Activated CD4-positive, CD25-positive, alpha-beta regulatory T cell treated with anti-CD3 and anti-CD28 coated beads, Interleukin-2, amount 50 U/mL, for 72 hours (primary cell): ENCODE measurements around the gene AKAP7.
"Not testable (repeated sequence)": the region's sequence is repeated elsewhere in the genome, so short reads cannot be mapped to it uniquely, and the experiment has no call there.

Source experiments
- DNase-seq: peaks from one replicate; pipeline ENCODE4 v3.0.0; 2021

Gene AKAP7

DNA sequence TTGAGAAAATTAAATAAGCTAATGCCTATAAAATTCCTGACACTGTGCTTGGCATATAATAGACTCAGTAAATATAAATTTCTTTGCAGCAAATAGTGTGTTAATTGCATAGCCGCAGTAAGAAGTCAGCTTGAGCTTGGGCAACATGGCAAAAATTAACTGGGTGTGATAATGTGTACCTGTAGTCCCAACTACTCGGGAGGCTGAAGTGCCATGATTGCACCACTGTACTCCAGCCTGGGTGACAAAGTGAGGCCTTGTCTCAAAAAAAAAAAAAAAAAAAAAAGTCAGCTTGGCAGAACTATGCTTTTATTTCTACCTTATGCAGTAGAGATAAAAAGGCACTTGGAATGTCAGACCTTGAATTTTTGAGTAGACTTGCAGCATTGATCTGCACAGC is 121.8 kb downstream of the AKAP7 start:
- DNase-seq: no peak

DNA sequence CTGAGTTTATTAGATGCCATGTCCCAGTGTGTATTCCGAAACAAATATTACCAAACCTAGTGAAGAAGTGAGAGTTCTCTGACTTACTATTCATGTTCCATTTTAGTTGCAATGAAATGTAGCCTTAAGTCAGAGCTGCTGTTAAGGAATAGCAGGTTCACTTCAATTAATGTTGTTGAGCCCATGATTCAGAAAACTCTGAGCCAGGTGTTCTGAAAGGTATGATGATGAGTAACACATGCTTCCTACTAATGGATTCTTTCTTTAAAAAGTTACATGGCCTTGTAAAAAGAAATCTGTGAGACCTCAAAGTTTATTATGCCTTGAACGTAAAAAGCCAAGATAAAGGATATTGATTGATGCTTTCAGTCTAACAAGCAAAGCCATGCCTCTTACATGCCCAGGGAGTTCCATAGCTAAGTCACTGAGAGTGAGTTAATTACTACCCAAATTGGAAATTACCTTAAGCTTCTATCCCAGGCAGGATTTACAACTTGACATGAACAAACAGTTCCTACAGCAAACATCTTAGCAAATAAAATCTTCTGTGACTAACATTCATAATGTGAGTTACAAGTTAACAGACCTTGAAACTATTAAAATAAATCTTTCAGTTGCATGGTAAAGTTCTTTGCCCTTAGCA is 122.9 kb downstream of the AKAP7 start:
- DNase-seq: no peak

DNA sequence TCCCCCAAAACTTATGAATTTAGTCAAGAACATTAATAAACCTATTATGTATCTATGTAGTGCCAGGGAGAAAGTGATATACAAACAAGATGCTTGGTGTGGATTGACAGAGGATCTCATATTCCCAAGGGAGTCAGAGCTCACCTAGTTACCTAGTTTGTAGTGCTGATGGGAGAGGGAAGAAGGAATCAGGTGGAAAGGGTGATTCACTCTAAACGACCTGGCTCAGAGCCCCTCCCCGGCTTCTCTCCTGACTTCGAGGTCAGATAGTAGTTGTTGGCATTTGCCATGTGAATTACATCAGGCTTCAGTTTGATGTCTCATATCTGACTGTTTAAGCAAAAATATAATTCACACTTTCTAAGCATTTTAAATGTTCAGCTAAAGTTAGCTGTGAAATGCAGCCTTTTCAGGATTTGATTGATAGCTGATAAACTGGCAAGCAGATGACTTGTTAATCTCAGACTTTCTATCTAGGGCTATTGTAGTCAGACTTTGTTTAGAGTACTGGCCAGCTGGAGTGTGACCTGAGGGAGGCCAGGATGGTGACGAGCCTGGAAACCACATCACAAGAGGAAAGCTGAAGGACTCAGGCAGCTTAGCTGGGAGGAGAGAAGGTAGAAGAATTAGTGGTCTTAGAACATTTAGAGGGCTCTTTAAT is 123.7 kb downstream of the AKAP7 start:
- no peak for DNase-seq

DNA sequence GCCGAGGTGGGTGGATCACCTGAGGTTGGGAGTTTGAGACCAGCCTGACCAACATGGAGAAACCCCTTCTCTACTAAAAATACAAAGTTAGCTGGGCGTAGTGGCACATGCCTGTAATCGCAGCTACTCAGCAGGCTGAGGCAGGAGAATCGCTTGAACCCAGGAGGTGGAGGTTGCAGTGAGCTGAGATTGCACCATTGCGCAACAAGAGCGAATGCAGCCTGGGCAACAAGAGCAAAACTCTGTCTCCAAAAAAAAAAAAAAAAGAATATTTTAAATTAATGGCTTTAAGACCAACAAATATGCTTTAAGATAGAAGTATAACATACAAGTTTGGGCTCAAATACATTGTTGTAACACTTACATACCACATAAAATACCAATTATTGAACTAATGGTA is 125.7 kb downstream of the AKAP7 start:
- DNase-seq: not testable (repeated sequence)

DNA sequence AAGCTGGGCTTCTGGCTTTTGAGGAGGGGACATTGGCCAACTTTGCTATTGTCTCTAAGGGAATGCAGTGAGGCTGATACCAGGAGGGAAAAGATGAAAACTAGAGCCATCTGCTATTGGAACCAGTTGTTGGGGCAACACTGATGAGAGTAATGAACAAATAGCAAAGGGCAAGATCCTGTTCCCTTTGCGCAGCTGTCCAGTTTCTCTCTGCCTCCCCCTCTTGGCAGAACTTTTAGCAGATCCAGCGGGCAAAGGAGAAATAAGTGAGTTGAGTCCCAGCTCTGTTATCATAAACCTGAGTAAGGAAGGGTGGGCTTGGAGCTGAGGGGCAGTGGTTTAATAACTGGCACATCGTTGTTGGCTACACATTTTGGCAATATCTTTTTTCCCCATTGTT is 126.8 kb downstream of the AKAP7 start:
- DNase-seq: no peak

DNA sequence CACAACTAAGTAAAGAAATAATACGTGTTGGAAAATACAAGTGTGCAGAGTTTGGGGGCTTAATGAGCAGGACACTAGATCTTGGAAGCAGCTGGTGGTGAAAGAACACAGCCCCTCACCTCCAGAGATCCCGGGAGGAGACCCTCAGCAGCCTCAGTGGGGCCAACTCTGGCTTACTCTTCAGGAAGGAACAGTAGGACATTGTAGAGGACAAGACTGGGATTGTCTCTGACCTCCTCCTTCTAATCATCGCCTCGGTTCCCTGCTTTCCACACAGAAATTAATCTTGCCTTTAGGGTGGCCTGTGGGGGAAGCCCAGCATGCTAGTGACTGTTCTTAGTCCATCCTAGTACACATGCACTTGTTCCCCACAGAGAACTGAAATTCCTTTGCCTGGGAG is 130.7 kb downstream of the AKAP7 start:
- no peak for DNase-seq

DNA sequence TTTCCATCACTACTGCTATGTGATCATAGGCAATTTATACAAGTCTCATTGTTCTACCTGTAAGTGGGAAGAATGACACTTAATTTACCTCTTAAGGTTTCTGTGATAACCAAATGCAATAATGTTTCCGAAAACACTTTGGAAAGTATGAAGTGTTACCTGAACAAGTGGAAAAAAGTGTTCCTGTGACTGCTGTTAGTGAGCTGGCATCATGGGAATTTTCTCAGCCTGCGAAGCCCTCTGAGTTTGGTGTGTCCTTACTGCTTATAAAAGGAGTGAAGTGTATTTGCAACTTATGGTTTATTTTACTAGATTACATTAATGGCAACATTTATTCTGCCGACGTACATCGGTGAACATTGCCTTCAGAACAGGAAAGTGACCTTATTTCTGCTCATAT is 133.0 kb downstream of the AKAP7 start:
- DNase-seq: no peak

DNA sequence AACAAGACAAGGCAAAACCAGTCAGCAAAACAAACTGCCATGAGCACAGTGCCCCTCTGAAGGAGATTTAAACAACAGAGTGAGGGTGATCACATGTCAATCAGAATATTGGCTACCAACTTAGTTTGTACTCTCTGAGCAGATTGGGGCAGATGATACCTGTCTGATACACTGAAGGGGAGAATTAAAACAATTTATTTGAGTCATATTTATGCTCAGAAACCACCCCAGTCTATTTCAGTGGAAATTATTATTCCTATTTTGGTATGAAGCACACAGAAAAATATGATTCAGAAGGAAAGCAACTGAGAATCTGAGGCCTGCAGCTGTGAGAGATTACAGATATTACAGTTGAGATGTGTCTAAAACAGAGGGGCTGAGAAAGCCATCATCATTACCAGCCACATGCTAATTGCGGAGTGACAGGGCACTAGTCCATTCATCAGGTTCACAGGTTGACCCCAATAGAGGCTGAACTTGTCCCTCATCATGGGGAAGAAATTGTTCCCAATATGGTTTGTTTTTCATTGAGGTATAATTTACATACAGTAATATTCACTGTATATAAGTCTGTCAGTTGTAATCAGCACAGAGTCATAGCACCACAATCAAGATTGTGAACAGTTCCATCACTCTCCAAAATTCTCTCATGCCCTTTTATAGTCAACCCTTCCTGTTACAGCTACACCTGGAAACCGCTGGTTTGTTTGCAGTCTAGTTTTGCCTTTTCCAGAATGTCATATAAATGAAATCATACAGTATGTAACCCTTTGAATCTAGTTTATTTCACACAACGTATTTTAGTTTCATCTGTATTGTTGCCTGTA is 134.5 kb downstream of the AKAP7 start:
- DNase-seq: no peak

DNA sequence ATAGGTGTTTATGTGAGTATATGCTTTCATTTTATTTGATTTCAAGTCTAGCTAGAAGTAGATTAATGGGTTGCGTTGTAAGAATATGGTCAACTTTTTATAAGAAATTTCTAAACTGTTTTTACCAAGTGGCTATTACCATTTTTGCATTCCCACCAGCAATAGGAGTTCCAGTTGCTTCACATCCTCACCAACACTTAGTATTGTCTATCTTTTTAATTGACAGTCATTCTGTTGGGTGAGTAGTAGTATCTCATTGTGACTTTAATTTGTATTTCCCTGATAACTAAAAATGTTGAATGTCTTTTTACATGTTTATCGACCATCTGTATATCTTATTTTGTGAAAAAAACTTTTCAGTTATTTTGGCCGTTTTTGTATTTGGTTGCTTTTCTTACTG is 135.3 kb downstream of the AKAP7 start:
- no peak for DNase-seq

DNA sequence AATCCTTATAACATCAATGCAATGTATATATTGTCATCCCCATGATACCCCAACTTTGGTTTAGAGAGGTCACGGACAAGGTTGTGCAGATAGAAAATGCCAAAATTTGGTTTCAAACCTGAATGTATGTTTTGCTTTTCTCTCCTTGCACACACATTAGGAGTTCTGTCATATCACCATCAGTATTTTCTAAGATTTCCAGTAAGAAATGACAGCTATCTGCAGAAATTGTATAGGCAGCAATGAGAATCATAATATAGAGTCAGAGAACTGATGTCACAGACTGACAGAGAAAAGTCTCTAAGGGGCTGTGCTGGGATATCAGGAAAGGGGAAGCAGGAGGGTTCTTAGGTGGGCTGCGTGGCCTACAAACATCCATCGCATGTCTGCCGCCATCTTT is 140.0 kb downstream of the AKAP7 start:
- no peak for DNase-seq

DNA sequence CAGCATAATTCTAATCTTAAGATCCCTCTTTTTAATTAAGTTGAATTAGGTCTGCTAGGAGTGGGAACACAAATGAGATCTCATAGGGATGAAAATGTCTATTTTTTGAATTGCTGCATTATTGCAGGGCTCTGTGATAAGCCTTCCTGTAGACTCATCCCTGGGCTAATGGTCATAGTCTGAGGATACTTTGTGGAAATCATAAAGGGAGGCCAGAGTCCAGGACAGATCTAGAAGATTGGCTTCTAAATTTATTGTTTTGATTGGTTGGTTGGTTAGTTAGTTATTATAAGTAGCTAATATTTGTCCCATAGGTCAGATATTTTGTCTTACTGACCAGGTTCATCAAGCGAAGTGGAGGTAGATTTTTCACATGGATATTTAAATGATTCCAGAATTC is 142.3 kb downstream of the AKAP7 start:
- no peak for DNase-seq

DNA sequence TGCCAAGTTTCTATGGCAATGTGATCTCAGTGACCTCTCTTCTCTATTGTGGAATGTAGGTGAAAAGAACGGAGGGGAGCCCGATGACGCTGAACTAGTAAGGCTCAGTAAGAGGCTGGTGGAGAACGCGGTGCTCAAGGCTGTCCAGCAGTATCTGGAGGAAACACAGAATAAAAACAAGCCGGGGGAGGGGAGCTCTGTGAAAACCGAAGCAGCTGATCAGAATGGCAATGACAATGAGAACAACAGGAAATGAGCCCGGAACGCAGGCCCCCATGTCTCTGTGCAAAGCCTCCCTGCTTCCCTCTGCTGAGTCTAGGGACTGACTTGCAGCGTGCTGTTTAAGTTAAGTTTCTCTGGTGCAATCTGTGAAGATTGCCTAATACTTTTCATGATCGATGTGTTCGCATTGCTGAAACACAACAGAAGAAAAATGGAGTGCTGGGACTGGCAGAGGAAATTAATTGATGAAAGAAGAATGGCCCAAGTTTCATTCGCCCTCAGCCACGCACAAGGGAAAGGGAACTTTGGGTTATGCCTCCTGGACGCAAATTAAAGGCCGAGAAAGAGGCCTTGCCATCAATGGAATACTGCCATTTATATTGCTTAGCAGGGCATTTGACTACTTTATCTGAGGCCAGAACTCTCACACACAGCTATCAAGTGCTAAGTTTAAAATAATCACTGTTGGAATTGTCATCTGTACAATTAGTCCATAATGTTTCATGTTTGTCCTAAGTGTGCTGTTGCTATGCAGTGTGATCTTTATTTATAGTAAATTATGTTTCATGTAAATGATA is 146.4 kb downstream of the AKAP7 start:
- DNase-seq: peak; percentile 53

DNA sequence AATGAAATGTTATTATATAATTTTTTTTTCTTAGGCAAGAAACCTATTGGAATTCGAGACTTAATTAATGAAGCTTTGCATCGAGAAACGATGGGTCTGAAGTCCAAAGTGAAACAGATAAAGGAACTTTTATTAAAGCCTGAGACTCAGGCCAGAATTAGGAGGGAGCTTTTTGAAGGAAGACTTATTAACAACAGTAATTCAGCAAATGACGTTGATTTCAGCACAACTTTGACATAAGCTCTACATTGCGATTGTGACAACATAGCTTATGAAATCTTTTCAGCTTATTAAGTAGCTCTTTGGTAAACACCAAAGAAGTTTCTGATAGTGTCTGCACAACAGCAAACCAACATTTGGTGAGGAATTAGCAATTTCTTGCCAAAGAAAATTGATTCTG is 147.1 kb downstream of the AKAP7 start:
- DNase-seq: no peak

DNA sequence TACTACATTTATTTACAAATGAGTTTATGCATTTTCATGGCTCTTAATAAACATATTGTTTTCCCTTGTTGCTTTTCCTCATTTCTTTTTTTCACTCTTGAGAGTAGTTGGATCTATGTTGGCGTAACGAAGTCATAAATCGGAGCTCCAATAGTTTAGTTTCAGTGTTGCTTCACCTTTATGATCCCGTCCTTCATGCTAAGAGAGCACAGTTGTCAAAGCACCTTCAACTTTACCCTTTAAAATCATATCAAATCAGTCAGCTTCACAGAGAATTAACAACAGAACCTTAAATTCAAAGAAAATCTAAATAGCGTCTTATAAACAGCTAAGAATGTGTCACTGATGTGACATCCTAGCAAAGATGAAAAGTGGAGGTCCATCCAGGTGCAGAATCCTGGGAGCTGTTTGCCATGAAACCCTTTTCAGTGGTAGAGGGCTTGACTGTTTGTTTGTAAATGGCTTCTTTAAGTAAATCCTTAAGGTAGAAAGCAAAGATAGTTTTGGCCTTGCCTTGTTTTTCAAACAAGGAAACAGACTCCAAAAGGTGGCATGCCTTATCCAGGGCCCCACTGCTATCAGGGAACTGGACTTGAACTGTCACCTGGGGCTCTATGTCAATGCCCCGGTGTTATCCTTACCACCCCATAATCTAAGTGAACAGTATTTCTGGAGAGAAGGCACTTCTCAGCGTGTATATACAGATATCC is 148.4 kb downstream of the AKAP7 start:
- DNase-seq: no peak

DNA sequence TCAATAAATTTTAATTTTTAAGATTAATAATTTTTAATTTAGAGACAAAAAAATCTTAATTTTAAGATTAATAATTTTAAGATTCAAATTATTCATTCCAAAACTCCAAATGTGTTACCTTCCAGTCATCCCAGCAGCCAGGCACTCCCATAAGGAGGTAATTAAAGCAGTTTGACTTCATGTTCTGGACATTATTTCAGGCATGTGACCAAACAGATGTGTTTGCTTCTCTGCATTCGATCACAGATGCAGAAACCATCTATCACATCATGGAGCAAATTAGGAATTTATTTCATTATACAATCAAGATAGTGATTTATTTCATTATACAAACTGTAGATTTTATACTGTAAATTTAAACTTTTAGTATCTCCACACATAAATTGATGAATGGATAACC is 150.3 kb downstream of the AKAP7 start:
- no peak for DNase-seq

DNA sequence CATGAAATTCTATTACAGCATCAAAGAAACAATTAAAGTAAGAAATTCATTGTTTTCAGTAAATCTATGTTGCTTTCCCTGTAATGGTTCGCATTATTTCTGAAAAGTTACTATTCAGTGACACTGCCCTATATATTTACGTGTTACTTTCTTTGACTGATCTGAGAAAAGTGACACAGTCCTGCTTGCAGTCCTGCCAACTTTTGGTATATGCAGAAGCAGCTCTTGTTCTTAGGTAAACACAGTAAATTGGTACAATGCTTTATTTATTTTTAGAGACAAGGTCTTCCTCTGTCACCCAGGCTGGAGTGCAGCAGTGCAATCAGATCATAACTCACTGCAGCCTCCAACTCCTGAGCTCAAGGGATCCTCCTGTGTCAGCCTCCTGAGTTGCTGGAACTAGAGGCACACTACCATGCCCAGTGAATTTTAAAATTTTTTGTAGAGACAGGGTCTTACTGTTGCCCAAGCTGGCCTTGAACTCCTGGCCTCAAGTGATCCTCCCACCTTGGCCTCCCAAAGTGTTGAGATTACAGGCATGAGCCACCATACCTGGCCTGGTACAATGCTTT is 151.3 kb downstream of the AKAP7 start:
- DNase-seq: no peak

DNA sequence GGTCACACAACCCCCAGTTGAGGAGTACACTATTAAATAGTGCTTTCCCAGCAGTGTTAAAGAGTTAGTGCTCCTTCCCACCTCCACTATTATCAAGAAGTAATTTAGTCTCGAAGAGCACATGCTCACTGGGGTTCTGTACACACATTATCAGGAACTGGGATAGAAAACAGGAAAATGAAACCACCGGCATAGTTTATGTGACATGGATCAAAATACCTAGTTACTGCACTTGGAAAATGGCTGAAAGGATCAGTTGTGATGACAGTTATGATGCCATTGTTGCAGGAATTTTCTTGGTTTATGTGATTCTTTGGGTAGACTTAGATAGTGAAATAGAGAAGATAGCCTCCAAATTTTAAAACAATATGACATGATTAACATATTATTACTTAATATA is 152.9 kb downstream of the AKAP7 start:
- DNase-seq: no peak

DNA sequence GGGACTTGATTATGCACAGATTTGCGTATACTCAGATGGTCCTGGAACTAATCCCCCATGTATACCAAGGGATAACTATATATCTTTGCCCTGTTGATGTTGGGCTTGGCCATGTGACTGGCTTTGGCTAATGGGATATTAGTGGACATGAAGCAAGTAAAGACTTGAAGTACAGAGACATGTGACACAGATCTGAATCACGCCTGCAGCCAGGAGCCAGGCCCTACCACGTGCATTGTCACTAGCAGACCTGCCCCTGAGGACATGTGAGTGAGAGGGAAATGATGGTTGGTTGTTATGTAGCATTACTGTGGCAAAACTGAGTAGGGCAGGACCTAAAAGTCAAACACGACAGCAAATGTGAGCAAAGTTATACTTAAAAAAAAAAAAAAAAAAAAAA is 155.7 kb downstream of the AKAP7 start:
- no peak for DNase-seq

DNA sequence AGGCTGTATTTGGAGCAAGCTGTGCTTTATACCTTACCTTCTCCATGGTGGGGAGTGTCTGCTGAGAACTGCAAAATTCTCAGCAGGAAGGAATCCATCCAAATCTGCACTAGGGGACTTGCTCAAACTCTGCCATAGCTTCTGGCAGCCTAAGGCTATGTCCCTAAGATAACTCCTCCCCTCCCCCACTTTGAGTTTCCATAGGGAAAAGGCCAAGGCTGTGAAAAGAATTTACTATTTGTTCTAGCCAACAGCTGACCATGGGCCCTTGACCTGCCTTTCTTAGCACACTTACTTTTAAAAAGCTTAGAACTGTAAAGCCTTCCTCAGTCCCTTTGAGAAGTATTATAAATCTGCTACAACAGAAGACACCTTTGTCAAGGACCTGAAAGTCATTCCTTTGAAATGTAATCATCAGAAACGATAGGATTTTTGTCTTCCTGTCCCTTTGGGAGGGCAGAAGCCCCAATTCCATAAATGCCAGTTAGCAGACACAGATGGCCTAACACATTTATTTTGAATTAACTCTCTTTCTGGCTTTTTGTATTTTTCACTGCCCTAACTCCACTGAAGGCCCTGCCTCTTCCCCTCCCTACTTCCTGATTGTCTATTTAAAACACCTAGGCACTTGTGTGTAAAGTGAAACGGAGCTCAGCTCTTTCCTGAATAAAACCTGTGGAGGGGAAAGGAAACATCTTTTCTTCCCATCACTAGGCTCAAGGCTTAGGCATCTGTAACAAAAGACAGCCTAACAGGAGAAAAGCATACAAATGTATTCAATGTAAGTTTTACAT is 157.1 kb downstream of the AKAP7 start:
- DNase-seq: no peak

DNA sequence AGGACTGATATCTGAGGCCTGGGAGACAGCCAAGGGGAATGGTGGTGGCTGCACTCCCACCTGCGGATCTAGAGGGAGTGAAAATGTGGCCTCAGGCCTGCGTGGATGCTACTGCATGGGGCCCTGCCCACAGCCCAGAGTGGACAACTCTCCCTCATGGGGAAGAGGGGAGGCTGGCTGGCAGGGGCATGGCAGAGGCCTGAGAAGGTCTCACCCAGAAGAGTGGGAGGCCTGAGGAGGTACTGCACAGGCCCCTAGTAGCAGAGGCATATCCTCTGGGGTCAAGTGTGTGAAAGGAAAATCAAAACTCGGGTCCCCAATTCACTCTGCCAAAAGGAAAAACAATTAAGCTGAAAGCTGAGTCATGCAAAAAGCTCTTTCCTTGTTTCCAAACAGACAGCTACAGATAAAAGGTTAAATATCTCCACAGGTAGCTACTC is 158.2 kb downstream of the AKAP7 start:
- DNase-seq: no peak

DNA sequence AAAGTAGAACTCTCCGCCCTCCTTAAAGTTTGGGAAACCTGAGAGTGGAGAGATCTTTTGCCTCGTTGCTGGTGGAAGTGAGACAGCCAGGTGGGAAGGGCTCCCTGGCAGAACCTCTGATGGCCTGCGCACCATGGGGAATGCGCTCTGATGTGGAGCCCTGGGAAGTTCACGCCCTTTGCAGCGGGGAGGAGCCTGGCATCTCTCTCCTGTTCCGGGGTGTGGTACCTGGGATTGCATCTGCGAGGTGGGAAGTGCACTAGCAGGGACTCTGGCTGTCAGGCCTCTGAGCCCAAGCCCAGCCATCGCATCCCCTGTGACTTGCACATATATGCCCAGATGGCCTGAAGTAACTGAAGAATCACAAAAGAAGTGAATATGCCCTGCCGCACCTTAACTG is 159.8 kb downstream of the AKAP7 start:
- DNase-seq: no peak
